Fibroblast of lung (primary cell): ENCODE results near the gene CCDC69.

Experiments used
- EZH2 ChIP-seq: IDR thresholded peaks from 2 replicates; pipeline ENCODE4 v1.5.1; 2012; ENCODE audit warnings: low read length, control low read depth, mild to moderate bottlenecking; ENCODE audit errors: missing control alignments
- TF ChIP-seq, protein P1 (sequence below), 2 donors: IDR thresholded peaks in 1 of 2; conservative IDR thresholded peaks in 1 of 2; 1 replicate in 1 of 2; 2 replicates in 1 of 2; pipeline ENCODE4 v1.5.1; 2011 to 2012; ENCODE audit warnings: low read length in 2 of 2, control low read depth in 1 of 2, inconsistent platforms in 1 of 2, low read depth in 1 of 2, mild to moderate bottlenecking in 1 of 2

GRCh38 chr5:151179489-151179840, 44.4 kb downstream of the CCDC69 start:
- TF ChIP-seq, protein P1, sequence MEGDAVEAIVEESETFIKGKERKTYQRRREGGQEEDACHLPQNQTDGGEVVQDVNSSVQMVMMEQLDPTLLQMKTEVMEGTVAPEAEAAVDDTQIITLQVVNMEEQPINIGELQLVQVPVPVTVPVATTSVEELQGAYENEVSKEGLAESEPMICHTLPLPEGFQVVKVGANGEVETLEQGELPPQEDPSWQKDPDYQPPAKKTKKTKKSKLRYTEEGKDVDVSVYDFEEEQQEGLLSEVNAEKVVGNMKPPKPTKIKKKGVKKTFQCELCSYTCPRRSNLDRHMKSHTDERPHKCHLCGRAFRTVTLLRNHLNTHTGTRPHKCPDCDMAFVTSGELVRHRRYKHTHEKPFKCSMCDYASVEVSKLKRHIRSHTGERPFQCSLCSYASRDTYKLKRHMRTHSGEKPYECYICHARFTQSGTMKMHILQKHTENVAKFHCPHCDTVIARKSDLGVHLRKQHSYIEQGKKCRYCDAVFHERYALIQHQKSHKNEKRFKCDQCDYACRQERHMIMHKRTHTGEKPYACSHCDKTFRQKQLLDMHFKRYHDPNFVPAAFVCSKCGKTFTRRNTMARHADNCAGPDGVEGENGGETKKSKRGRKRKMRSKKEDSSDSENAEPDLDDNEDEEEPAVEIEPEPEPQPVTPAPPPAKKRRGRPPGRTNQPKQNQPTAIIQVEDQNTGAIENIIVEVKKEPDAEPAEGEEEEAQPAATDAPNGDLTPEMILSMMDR (conservative IDR thresholded peaks at IDR 0.05 in 1 of 2, IDR thresholded peaks at IDR 0.05 in 1 of 2; ENCODE audit: low read depth in 1 of 2, low read length in 2 of 2): no peak
- no peak for TF ChIP-seq EZH2
